DMS53 (cell line): ENCODE measurements around the gene MPND.

ENCODE experiments used
- DNase-seq: peaks from one replicate; lab custom pipeline; 2025; lab: John Stamatoyannopoulos, UW

MPND gene

DNA sequence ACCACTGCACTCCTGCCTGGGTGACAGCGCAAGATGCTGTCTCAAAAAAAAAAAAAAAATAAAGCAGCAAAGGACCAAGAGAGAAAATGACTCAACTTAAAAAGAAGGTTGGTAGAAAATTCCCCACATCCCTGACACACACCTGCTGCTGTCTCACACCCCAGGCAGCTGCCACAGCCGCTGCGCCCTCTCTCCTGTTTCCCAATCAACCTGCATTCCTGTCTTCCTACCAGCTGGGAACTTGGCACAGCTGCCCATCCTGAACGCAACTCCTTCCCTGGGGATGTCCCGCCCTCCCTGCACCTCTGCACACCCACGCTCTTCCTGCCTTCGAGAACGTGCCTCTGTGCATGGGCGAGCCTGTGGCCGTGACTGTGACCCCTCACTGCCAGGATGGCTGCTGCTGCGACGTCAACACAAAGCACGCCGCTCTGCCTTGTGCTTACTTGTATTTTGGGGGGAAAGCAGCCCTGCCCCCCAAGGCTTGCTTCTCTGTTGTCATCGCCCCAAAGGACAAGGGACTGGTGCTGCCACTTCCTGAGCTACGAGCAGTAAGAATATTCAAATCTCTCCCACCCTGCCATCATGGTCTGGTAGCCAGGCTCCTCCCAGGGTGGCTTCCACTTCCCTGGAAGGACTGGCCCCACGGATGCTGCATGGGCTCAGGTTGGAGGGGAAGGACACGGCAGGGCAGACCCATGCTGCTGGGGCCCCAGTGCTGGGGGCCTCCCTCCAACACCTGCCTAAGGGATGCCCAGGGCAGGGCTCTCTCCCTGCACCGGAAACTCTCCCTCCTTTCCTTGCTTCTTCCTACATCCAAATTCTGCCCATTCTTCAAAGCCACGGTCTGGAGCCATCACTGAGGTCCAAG is 36.3 kb downstream of the MPND start:
- DNase-seq = peak; percentile 35

DNA sequence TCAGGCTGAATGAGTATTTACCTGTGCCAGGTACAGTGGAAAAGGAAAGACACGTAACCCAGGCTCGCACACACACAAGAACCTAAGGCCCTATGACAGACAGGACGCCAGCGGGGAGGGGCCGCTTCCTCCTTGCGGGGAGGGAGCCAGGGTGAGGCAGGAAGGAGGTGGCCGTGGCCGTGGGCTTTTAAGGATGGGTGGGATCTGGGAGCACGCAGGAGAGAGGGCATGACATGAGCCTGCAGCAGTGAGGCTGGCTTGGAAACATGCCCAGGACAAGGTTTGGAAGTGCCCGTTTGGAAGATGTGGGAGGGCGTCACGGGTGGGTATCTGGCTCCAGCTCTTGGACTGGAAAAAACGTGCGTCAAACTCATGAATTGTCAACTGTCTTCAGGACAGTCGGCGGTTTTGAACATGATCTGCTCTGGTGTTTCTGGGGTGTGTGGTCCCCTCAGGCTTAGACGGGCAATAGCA is 36.9 kb downstream of the MPND start:
- no peak for DNase-seq

DNA sequence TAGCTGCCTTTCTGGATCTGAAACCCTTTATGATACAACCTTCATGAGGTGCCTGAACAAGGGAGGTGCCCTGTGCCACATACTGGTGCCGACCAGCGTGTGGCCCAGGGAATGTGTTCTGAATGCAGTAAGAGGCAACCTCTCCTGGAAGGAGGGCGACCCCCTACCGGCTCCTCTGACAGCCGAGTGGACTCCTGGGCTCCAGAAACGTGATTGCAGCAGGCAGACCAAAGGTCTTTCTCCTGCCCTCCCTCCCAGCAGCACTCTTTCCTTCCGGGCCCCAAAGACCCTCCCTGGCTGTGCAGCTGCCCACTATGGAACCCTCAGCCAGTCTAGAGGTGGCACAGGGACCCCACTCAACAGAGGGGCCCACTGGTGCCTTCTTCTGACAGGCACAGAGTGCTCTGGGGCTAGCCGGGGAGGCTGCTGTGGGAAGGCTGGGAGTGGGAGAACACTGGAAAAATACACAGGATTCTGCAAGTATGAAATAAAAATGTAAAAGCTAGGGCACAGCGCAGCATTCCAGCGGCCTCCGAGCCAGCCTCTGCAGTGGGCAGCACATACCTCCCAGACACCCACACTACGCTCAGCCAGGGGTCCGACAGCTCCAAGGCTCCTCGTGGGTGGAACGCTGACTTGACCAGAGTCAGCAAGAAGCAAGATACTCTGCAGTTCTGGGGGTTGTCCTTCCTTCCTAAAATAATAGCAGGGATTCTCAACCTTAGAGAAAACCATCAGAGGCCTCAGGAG is 42.1 kb downstream of the MPND start:
- DNase-seq = no peak

DNA sequence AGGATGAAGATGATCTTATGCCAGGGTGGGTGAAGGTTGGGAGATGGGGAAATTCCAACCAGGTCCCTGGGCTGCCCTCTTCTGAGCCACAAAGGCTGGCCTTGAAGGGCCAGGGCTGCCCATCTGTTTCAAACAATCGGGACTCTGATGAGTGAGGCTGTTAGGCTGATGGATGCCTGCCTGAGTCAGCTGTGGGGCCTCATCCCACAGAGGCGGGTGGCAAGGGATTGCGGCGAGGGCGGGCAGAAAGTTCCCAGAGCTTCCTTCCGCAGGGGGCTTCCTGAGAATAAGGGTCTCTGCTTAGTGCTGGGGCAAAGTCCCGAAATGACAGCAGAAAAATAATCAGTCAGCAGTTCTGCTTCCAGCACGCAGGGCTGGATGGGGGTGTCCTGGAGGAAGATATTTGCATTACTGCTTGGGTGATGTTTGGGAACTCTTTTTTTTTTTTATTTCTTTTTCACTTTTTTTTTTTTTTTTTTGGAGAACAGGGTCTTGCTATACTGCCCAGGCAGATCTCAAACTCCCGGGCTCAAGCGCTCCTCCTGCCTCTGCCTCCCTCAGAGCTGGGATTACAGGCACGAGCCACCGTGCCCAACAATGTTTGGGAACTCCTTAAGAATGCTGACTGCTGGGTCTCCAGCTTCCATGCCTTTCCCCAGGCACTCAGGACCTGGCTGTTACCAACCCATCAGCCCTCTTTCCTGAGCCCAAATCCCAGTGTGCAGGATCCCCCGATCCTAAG is 42.9 kb downstream of the MPND start:
- no peak for DNase-seq

DNA sequence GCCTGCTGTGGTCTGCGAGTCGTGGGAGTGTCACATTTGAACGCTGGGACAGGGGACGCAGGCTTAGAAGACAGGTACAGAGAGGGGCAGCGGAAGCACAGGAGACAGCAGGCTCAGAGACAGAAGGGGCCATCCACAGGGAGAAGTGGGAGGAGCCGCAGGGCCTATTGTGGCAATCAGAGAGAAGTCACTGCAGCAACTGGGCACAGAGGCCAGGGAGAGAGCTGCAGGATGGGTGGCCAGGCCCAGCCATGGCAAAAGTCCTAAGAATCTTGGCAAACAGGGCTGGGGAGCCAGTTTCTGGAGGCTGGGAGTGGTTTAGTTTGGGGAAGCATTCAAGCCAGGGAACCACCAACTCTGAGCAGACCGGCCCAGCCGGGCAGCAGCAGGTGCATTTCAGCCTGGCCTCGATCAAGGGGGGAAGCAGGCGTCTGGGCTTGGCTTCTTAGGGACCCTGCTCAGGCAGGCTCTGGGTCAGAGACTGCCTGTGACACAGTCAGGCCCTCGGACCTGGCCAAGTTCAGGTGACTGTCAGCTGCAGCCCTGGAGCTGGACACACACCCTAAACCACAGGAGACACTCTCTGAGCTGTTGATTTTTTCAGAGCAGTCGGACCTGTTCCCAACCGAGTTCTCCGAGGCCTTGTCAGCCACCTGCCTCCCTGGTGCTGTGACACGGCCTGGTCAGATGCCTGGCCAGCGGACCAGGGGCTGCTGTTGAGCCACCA is 45.1 kb downstream of the MPND start:
- DNase-seq = no peak

DNA sequence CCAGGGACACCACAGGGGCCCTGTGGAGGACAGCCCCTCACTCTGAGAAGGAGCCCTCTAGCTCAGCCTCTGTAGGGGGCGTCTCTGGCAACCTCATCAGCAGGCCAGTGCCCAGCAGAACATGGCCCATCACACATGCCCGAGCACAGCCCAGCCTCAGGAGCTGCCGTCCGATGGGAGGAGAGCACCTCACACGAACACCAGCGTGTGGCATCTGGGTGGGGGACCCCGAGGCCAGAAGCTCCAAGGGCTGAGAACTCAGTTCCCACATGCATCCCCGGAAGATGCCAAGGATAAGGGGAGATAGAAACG is 45.7 kb downstream of the MPND start:
- no peak for DNase-seq

DNA sequence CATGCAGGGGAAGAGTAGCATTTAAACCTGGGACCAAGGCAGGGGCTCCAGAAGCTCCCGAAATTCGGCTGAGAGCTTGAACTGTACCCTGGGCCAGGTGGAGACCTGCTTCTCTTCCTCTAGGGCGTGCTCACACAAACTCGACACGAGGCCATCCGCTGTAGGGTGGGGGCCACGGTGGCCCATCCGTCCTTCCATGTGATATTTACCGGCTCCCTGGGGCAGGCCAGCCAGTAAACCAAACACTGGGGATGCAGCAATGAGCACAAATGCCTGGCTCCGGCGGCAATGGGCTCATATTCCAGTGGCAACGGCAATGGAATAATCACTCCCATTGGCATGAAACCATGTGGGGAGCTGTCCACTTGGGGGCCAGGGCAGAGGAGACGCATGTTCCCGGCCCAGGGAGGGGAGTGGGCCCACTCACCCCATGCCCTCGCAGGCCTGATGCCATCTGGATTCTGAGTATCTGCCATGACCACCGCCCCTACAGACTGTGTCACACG is 46.2 kb downstream of the MPND start:
- DNase-seq = no peak

DNA sequence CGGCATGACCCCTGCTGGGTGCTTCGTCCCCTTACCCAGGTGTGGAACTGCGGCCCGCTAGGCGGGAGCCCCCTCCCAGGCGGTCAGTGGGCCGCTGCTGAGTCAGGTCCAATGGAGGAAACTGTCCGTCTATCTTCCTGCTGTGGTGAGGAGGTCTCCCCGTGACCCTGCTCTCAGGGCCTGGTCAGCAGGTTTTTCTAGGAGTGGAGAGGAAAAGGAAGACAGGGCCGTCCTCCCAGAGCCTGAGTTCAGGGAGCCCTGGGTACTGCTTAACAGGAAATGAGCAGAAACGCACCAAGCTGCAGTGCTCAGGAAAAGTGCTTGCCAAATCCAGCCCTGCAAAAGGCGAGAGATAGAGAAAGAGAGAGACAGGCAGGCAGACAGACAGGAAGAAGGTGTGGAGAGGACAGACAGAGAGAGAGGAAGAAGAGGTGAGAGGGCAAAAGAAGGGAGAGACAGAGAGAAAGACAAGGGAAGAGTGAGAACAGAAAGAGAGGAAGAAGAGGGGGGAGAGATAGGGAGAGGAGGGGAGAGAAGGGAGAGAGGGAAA is 46.7 kb downstream of the MPND start:
- no peak for DNase-seq

DNA sequence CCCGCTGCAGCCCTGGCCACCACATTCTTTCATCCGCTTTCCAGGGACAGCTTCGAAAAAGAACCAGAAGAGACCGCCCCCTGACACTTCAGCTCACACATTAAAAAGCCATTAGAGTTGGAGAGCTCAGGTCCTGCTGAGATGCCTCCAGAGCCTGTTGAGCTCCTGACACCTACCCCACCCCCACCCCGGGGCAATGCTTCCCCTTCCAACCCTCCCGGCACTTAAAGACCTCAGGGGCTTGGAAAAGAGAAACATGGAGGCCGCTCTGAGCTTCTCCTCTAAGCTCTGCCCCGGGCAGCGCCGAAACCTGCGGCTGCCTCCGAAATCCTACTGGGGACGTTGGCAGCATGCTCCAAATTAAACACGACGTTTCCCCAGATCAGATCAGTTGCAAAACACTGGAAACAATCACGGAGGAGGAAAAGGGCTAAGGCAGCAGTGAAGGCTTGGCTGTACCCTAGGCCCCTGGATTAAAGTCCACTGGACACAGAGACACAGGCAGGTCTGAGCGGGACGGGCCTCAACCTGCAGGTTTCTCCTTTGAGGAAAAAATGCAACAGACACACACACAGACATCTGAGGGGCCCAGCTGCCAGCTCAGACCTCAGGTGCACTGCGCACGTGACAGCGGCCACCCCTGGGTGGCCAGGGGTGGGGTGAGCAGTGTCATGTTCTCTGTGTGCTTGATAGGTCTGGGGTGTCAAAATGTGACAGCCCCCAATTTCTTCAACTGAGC is 47.4 kb downstream of the MPND start:
- DNase-seq = no peak

DNA sequence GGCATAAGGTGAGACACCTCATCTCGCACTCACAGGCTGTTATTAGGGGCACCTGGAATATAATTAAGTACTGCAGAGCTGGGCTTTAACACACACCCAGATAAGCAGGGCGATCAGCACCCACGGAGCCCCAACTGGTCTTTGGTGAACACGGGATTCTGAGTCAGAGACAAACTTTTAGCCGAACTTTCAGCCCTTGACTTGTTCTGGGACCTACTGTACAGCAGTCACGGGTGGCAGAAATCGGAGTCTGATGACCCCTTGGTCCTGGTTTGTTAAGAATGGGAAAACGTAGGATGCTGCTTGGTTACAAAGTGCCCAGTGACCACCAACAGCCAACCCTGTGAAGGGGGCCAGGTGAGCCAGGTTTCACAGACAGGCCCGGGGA is 47.9 kb downstream of the MPND start:
- DNase-seq = no peak

DNA sequence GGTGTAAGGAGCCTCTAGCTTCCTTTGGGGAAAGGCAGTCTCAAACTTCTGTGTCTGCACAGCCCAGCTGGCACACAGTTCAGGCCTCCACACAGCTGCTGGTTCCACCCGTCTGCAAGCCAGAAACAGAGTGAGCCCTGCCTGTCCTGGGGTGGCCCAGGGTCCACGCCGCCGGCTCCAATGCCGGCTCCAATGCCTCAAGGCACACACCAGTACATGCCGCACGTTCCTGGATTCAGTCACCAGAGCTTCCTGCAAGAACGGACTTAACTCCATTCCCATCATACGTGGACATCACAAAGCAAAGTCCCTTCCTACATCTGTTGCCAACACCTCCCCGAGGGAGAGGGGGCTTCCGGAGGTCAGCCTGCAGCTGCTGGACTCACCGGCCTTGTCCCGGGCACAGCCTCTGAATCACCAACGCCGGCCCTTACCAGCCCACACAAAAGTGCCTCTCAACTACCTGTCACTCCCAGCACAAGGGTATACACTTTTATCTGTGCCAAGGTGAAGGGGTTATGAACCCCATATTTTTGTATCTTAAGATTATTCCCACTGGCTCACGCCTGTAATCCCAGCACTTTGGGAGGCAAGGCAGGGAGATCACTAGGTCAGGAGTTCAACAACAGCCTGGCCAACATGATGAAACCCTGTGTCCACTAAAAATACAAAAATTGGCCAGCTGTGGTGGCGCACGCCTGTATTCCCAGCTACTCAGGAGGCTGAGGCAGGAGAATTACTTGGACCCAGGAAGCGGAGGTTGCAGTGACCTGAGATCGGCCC is 48.5 kb downstream of the MPND start:
- DNase-seq = no peak

DNA sequence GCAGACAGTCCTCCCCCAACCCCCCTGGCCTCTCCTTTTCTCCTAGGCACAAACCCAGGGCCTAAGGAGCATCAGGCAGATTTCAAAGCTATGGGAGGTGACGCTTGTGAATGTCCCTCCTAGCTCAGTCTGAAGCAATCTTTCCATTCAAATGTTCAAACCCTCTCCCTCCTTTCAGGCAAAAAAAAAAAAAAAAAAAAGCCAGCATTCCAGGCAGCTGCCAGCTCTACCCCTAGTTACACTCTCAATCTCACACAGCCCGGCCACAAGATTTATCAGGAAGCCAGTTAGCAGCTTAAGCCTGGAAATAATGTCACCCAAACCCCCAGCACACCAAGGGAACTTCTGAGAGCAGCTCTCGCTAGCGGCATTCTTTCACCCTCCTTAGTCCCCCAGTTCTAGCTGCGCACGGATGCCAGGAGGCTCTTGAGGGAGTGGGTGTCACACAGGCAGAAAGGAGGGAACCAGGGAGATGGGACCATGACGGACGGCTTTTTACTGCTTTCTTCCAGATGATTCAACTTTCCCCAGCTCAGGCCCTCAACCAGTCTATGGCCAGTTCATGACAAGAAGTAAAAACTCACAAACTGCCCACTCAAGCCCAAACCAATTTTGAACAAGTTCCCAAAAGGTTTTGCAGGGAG is 50.7 kb downstream of the MPND start:
- no peak for DNase-seq

DNA sequence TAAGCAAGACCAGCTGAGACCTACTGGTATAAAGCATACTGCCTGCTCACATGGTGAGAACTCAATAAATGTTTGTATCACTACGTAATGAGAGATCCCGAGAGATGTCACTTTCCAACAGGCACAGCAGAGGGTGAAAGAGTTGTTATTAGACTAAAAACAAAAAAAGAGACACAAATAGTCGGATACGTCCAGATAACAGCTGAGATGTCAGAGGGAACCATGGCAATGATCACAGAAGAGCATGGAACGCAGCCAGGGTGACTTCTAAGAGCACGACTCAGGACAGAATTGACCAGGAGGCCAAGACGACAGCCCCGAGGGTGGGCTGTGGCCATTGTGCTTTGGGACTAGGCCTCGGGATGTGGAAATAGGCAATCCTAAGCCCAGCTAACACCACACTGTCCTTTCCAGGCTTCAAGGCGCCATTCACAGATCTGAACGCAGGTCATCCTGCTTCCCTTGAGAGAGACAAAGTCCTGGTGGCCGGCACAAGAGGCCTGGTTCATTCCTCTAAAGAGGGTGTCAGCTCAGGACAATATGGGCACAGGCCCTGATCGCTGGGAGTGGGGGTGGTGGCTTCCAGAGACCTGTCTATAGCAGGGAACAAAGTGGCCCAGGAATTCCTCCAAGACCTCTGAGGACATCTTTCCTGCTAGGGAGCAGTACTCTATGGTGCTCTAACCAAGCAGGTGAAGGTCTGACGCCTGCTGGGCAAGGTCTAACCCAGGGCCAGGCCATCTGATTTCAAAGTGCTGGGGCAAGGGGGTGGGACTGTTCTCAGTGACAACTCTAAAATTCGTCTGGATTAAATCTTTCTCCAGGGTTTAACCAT is 53.8 kb downstream of the MPND start:
- no peak for DNase-seq

DNA sequence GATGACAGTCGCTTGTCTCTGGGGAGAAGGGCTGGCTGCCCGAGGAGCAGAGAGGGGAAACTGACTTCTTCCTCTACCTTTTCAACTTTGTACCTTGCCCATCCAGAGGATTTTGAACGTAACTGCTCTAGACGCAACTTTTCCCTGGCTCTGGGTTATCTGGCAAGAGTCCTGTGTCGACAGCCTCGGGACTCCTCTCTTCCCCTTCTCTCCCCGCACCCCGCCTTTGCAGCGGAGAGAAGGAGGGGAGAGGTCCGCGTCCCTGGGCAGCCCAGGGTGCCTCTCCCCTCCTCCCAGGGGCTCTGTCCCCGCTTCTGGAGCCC is 56.4 kb downstream of the MPND start:
- peak; percentile 60 for DNase-seq

DNA sequence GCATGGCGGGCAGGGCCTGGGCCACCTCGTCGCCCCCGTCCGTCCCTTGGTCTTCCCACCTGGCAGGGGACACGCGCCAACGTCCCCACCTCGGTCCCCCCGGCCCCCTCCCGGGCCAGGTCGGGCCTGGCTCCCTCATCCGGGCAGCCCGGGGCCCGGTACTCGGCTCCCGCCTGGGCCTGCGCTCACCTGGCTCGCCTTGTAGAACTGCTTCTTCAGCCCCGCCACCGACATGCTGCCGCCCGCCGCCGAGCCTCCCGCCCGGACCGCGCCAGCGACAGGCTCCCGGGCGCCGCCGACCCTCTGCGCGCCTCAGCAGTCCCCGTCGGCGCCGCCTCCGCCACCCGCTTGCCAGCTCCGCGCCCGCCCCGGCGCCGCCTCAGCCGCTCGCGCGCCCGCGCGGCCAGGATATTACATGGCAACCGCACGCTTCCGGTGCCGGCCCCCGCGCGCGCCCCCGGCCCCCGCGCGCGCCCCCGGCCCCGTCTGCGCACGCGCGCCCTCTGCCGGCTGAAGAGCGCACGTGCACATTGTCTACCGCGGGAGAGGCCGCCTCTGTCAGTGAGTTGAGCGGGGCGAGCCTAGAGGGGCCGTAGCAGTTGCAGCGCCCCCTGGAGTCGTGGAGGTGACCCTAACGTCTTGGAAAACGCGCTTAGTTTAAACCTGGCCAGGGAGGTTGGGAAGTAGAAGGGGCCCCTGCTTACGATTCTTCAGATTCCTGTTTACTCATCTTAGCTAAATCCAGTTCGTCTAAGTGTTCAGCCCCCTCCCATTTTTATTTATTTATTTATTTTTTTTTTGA is 57.0 kb downstream of the MPND start, which contains the start of gene SH3GL1:
Gene SH3GL1 (minus strand): TSS at position 413 of the 802 bp plus-strand sequence. CDS start 179 bp downstream, at position 234.
- peak; percentile 91 for DNase-seq

DNA sequence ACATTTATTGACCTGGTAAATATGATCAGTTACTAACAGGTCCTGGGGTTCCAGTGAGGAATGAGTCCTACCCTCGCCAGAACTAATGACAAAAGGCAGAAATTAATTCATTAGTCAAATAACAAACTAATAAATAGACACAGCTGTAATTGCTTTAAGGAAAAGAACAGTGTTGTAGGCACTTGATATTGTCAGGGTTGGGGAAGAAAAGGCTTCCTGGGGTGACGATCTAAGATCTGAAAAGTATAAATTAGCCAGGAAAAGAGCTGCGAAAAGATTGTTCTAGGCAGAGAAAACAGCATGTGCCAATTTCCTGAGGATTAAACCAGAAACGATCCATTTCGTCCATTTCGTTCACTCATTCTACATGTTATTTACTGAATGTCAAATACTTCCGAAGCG is 58.4 kb downstream of the MPND start:
- DNase-seq = peak; percentile 49

DNA sequence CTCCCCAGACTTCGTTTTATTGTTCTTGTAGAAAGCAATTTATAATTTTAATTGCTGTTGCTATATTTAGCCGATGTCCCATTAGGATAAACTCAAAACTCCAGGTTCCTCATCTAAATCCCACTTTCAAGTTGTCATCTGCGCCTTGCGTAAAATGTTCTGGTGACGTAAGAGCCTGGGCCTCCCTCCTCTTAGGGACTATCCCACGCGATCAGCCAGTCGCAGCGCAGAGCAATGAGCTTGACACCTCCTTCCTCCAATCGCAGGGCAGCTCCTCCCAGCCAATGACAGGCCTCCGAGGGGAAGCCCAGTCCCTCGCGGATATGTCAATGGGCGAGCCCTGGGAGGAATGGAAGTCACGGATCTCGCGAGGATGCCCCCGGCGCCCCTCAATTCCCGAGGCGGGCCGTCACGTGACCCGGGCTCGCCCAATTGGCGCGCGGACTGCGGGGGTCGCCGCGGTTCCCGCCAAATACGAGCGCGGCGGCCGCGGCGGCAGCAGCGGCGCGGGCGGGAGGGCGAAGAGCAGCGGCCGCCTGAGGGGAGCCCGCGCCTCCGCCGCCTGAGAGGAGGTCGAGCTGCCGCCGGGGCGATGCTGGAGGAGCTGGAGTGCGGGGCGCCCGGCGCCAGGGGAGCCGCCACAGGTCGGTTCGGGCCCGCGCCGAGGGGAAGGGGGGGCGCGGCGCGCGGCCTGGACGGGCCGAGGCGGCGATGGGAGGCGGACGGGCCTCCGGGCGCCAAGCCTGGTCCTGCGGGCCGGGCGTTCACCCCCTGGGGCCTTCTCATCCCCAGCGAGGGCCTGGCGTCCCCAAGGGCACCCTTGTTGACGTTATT is 59.0 kb downstream of the MPND start, which contains the start of gene CHAF1A:
Gene CHAF1A (plus strand): TSS at position 470 of the 834 bp plus-strand sequence. CDS start 123 bp downstream, at position 593.
- DNase-seq = peak; percentile 99
